HCT116 (cell line): Measurements from ENCODE around the gene FRMD3. TPM values are rescaled to one million over a fixed set of nuclear protein-coding genes. Genes with fewer than 3 reads are reported as not detected.

ENCODE experiments used
- ATAC-seq: fragments of 200-7000 bp; cut with Tn5 transposase; 2 replicates; pipeline ENCODE4 v1.9.1; 2020; ENCODE audit warnings: mild to moderate bottlenecking, moderate library complexity
- BruUV-seq: library from RNA; stranded (reverse); fragments of 400-500 nt; replicated peaks from 2 replicates; lab custom pipeline; 2021; lab: Mats Ljungman, UMichigan
- CTCF ChIA-PET: fragments of 300-600 bp; sonication (Branson Sonifier 250); formaldehyde crosslinking; loops from one replicate; lab custom pipeline; 2021; ENCODE audit warnings: antibody characterized with exemption; lab: Charles Lee
- POLR2A ChIA-PET: fragments of 300-600, 350-600 bp; sonication (Branson Sonifier 250); formaldehyde crosslinking; loops from one replicate; lab custom pipeline; 2021; ENCODE audit warnings: antibody characterized with exemption; lab: Charles Lee
- RAD21 ChIA-PET, 2 experiments: fragments of 300-600 bp; sonication (Branson Sonifier 250); formaldehyde crosslinking; loops; one replicate each; lab custom pipeline; 2023; ENCODE audit warnings: low total read pairs in 2 of 2; ENCODE audit not compliant: uncharacterized antibody in 2 of 2, unreplicated experiment in 2 of 2, low non-redundant PET in 1 of 2; lab: Charles Lee
- DNase-seq: peaks from one replicate; pipeline ENCODE4 v3.0.0-alpha.2; 2010; ENCODE audit warnings: low read depth, low spot score
- H2AFZ ChIP-seq: fragments of 200-600 bp; shearing (Covaris generic), sonication (generic); 2 replicates; pipeline ENCODE4 v1.6.1; 2017; ENCODE audit warnings: low read depth, mixed run types, mixed read lengths, antibody characterized with exemption, low read length; ENCODE audit not compliant: poor library complexity, severe bottlenecking
- H3K27ac ChIP-seq: 2 replicates; pipeline ENCODE4 v1.5.1; 2012; ENCODE audit warnings: low read depth, low read length
- H3K27me3 ChIP-seq: fragments of 200-600 bp; sonication (generic); 2 replicates; pipeline ENCODE4 v1.6.1; 2016; ENCODE audit warnings: mixed run types, low read length, mixed read lengths; ENCODE audit not compliant: insufficient read depth
- H3K36me3 ChIP-seq, 2 experiments: fragments of 200-500 bp in 1 of 2; fragments of 200-600 bp in 1 of 2; sonication (Bioruptor generic) in 1 of 2; sonication (generic) in 1 of 2; 2 replicates each; pipeline versions ENCODE4 v1.5.1 to v1.6.1; 2014 to 2016; ENCODE audit warnings: low read length in 2 of 2, inconsistent platforms in 1 of 2, mixed read lengths in 1 of 2, mixed run types in 1 of 2; ENCODE audit not compliant: insufficient read depth in 2 of 2, control insufficient read depth in 1 of 2
- H3K4me1 ChIP-seq, 2 experiments: fragments of 200-600 bp in 1 of 2; sonication (generic) in 1 of 2; 2 replicates each; pipeline versions ENCODE4 v1.5.1 to v1.6.1; 2012 to 2017; ENCODE audit warnings: low read length in 2 of 2, inconsistent platforms in 1 of 2, mild to moderate bottlenecking in 1 of 2, mixed read lengths in 1 of 2, mixed run types in 1 of 2, moderate library complexity in 1 of 2; ENCODE audit not compliant: insufficient read depth in 2 of 2, control insufficient read depth in 1 of 2
- H3K4me2 ChIP-seq: fragments of 200-600 bp; sonication (generic); 2 replicates; pipeline ENCODE4 v1.6.1; 2017; ENCODE audit warnings: mixed run types, low read length, mixed read lengths
- H3K4me3 ChIP-seq, 2 experiments: fragments of 200-600 bp in 1 of 2; sonication (generic) in 1 of 2; replicated peaks in 1 of 2; 2 replicates each; pipeline ENCODE4 v1.5.1; 2011 to 2016; ENCODE audit warnings: low read length in 2 of 2, control low read depth in 1 of 2, low read depth in 1 of 2, mild to moderate bottlenecking in 1 of 2, mixed read lengths in 1 of 2, mixed run types in 1 of 2
- H3K79me2 ChIP-seq: fragments of 200-600 bp; sonication (generic); 2 replicates; pipeline ENCODE4 v1.6.1; 2017; ENCODE audit warnings: mild to moderate bottlenecking, mixed run types, low read length, moderate library complexity, mixed read lengths; ENCODE audit not compliant: insufficient read depth
- H3K9ac ChIP-seq: fragments of 200-600 bp; sonication (generic); 2 replicates; pipeline ENCODE4 v1.6.1; 2016; ENCODE audit warnings: low read length, mixed read lengths
- H3K9me2 ChIP-seq: fragments of 200-600 bp; sonication (generic), shearing (Covaris generic); 2 replicates; pipeline ENCODE4 v1.6.1; 2017; ENCODE audit warnings: mixed run types, mild to moderate bottlenecking, moderate library complexity; ENCODE audit not compliant: insufficient read depth
- H3K9me3 ChIP-seq, 2 experiments: fragments of 200-500 bp in 1 of 2; fragments of 200-600 bp in 1 of 2; sonication (Bioruptor generic) in 1 of 2; sonication (generic) in 1 of 2; 2 replicates each; pipeline ENCODE4 v1.6.1; 2014 to 2017; ENCODE audit warnings: low read length in 2 of 2, mixed read lengths in 2 of 2, inconsistent platforms in 1 of 2, low read depth in 1 of 2, mild to moderate bottlenecking in 1 of 2, mixed run types in 1 of 2, moderate library complexity in 1 of 2; ENCODE audit not compliant: control insufficient read depth in 1 of 2, insufficient read depth in 1 of 2
- H4K20me1 ChIP-seq: fragments of 200-600 bp; sonication (generic), shearing (Covaris generic); 2 replicates; pipeline ENCODE4 v1.6.1; 2017; ENCODE audit warnings: mixed run types, mild to moderate bottlenecking, moderate library complexity; ENCODE audit not compliant: insufficient read depth
- JUND ChIP-seq: IDR thresholded peaks from 2 replicates; pipeline ENCODE4 v1.6.1; 2012
- POLR2A ChIP-seq: IDR thresholded peaks from 2 replicates; pipeline ENCODE4 v1.7.0; 2011; ENCODE audit warnings: borderline replicate concordance; ENCODE audit not compliant: insufficient read depth, insufficient read length; ENCODE audit errors: extremely low read depth
- POLR2AphosphoS5 ChIP-seq: IDR thresholded peaks from 2 replicates; pipeline ENCODE4 v1.6.1; 2011; ENCODE audit warnings: mild to moderate bottlenecking, low read depth, low read length, moderate library complexity
- SIN3A ChIP-seq: IDR thresholded peaks from 2 replicates; pipeline ENCODE4 v1.6.1; 2012; ENCODE audit warnings: low read depth
- SP1 ChIP-seq: IDR thresholded peaks from 2 replicates; pipeline ENCODE4 v1.6.1; 2012; ENCODE audit warnings: low read depth
- TCF7L2 ChIP-seq: IDR thresholded peaks from 2 replicates; pipeline ENCODE4 v1.7.0; 2011; ENCODE audit warnings: borderline replicate concordance, inconsistent platforms; ENCODE audit not compliant: insufficient read depth, insufficient read length; ENCODE audit errors: extremely low read depth
- intact Hi-C: fragments of 100-400 bp; cut with micrococcal nuclease; formaldehyde crosslinking; loops from 2 replicates; pipeline ENCODE4 v1.10.0; 2022
- total RNA-seq: library from RNA; stranded (reverse); gene quantifications from one replicate; pipeline ENCODE4 v1.2.1, GENCODE V29; 2021; ENCODE audit not compliant: unreplicated experiment
- TF ChIP-seq, protein P1 (sequence below): IDR thresholded peaks from 2 replicates; pipeline ENCODE4 v1.6.1; 2012
- TF ChIP-seq, protein P2 (sequence below): IDR thresholded peaks from 2 replicates; pipeline ENCODE4 v1.6.1; 2011; ENCODE audit warnings: mild to moderate bottlenecking, low read length, moderate library complexity; ENCODE audit not compliant: insufficient replicate concordance; ENCODE audit errors: extremely low read depth
- TF ChIP-seq, protein P3 (sequence below), 3 experiments: fragments of 200-600 bp in 1 of 3; sonication (generic) in 1 of 3; IDR thresholded peaks in 2 of 3; conservative IDR thresholded peaks in 1 of 3; 2 replicates each; pipeline ENCODE4 v1.5.1; 2012 to 2017; ENCODE audit warnings: low read depth in 2 of 3, low read length in 2 of 3, antibody characterized with exemption in 1 of 3, borderline replicate concordance in 1 of 3, control low read depth in 1 of 3, mild to moderate bottlenecking in 1 of 3, mixed read lengths in 1 of 3, mixed run types in 1 of 3, moderate library complexity in 1 of 3; ENCODE audit not compliant: insufficient read depth in 1 of 3
- TF ChIP-seq, protein P4 (sequence below): IDR thresholded peaks from 2 replicates; pipeline ENCODE4 v1.6.1; 2012; ENCODE audit warnings: low read depth
- TF ChIP-seq, protein P5 (sequence below): IDR thresholded peaks from 2 replicates; pipeline ENCODE4 v1.6.1; 2012

The FRMD3 gene
- total RNA-seq, 1 experiment from 2014 or later = 0.89 TPM

DNA sequence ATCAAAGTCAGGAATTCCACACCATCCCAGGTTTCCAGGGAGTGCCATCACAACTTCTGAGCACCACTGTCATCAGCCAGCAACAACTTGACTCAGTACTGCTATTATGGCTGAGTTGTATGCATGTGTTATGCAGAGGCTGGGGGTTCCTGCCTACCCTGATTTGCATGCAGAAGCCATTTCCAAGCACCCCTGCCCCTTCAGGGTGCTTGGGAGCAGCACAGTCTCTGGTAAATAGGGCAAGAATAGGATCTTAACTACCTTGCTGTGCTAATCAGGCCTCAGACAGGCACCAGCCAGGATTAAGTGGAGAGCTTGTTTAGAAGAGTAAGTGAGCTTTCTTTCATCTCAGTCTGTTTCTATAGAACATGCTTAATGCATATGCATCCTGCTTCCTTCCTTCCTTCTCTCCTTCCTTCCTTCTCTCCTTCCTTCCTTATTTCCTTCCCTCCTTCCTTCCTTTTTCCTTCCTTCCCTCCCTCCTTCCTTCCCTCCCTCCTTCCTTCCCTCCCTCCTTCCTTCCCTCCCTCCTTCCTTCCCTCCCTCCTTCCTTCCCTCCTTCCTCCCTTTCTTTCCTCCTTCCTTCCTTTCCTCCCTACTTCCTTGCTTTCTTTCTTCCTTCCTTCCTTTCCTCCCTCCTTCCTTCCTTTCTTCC is 175.7 kb downstream of the FRMD3 start:
- H3K4me3 ChIP-seq = no peak overlapping the region
- H3K36me3 ChIP-seq = no peaks in the 10 kb centered on the region
- H3K27ac ChIP-seq = no peak overlapping the region
- no peak overlapping the region for H3K4me2 ChIP-seq
- intact Hi-C loops = no loop called here
- ChIA-PET CTCF (no interaction called here), RAD21 (no interaction called here), POLR2A (no interaction called here)
- no peaks in the 10 kb centered on the region for H3K4me1 ChIP-seq
- no peaks in the 10 kb centered on the region for H3K79me2 ChIP-seq
- no TSS peak for BruUV-seq
- ATAC-seq = no peak
- H2AFZ ChIP-seq = no peak overlapping the region
- no peak overlapping the region for H3K9ac ChIP-seq
- H3K9me3 ChIP-seq = no peaks in the 10 kb centered on the region
- H4K20me1 ChIP-seq = no peaks in the 10 kb centered on the region
- no peak for DNase-seq
- no peaks in the 10 kb centered on the region for H3K9me2 ChIP-seq
- H3K27me3 ChIP-seq = no peaks in the 10 kb centered on the region
- TF ChIP-seq, protein P1, sequence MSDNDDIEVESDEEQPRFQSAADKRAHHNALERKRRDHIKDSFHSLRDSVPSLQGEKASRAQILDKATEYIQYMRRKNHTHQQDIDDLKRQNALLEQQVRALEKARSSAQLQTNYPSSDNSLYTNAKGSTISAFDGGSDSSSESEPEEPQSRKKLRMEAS = no peak
- no peak for TF ChIP-seq POLR2A
- TF ChIP-seq, protein P2, sequence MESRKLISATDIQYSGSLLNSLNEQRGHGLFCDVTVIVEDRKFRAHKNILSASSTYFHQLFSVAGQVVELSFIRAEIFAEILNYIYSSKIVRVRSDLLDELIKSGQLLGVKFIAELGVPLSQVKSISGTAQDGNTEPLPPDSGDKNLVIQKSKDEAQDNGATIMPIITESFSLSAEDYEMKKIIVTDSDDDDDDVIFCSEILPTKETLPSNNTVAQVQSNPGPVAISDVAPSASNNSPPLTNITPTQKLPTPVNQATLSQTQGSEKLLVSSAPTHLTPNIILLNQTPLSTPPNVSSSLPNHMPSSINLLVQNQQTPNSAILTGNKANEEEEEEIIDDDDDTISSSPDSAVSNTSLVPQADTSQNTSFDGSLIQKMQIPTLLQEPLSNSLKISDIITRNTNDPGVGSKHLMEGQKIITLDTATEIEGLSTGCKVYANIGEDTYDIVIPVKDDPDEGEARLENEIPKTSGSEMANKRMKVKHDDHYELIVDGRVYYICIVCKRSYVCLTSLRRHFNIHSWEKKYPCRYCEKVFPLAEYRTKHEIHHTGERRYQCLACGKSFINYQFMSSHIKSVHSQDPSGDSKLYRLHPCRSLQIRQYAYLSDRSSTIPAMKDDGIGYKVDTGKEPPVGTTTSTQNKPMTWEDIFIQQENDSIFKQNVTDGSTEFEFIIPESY = no peak
- TF ChIP-seq, all 23 proteins: peak for 0

DNA sequence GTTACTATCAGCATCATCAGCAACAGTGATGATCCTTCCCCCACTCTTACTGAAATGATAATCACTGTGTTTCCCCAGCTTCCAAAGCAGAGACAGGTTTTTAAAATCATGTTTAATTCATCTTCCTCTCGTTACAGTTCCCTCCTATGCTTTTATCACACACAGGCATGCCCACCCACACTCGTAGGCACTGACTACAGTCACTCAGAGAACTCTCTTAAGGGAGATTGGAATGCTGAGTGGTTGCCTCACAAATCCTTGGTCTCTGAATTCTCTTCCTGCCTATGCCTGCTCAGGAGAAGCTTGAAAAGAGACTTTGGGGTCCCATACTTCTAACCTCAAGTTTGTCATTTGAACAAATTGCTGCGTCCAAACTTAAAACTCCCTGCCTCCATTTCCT is 179.2 kb downstream of the FRMD3 start:
- no peaks in the 10 kb centered on the region for H3K79me2 ChIP-seq
- intact Hi-C loops = no loop called here
- ATAC-seq (no peak), DNase-seq (no peak)
- no peak overlapping the region for H3K9ac ChIP-seq
- H2AFZ ChIP-seq = no peak overlapping the region
- H3K4me1 ChIP-seq = no peaks in the 10 kb centered on the region
- CTCF ChIA-PET = no interaction called here
- H3K4me3 ChIP-seq = no peak overlapping the region
- no peaks in the 10 kb centered on the region for H3K27me3 ChIP-seq
- H3K9me3 ChIP-seq = no peaks in the 10 kb centered on the region
- no TSS peak for BruUV-seq
- POLR2A ChIA-PET = no interaction called here
- RAD21 ChIA-PET = no interaction called here
- H3K27ac ChIP-seq = no peak overlapping the region
- no peak overlapping the region for H3K4me2 ChIP-seq
- H4K20me1 ChIP-seq = no peaks in the 10 kb centered on the region
- H3K9me2 ChIP-seq = no peaks in the 10 kb centered on the region
- H3K36me3 ChIP-seq = no peaks in the 10 kb centered on the region
- TF ChIP-seq, protein P3, sequence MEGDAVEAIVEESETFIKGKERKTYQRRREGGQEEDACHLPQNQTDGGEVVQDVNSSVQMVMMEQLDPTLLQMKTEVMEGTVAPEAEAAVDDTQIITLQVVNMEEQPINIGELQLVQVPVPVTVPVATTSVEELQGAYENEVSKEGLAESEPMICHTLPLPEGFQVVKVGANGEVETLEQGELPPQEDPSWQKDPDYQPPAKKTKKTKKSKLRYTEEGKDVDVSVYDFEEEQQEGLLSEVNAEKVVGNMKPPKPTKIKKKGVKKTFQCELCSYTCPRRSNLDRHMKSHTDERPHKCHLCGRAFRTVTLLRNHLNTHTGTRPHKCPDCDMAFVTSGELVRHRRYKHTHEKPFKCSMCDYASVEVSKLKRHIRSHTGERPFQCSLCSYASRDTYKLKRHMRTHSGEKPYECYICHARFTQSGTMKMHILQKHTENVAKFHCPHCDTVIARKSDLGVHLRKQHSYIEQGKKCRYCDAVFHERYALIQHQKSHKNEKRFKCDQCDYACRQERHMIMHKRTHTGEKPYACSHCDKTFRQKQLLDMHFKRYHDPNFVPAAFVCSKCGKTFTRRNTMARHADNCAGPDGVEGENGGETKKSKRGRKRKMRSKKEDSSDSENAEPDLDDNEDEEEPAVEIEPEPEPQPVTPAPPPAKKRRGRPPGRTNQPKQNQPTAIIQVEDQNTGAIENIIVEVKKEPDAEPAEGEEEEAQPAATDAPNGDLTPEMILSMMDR (IDR thresholded peaks at IDR 0.05 in 2 of 3, conservative IDR thresholded peaks at IDR 0.05 in 1 of 3; ENCODE audit: borderline replicate concordance in 1 of 3, insufficient read depth in 1 of 3, low read depth in 2 of 3, low read length in 2 of 3) = no peak
- TF ChIP-seq SP1 (no peak), TCF7L2 (no peak), JUND (no peak), SIN3A (no peak), POLR2AphosphoS5 (no peak)
- TF ChIP-seq, protein P4, sequence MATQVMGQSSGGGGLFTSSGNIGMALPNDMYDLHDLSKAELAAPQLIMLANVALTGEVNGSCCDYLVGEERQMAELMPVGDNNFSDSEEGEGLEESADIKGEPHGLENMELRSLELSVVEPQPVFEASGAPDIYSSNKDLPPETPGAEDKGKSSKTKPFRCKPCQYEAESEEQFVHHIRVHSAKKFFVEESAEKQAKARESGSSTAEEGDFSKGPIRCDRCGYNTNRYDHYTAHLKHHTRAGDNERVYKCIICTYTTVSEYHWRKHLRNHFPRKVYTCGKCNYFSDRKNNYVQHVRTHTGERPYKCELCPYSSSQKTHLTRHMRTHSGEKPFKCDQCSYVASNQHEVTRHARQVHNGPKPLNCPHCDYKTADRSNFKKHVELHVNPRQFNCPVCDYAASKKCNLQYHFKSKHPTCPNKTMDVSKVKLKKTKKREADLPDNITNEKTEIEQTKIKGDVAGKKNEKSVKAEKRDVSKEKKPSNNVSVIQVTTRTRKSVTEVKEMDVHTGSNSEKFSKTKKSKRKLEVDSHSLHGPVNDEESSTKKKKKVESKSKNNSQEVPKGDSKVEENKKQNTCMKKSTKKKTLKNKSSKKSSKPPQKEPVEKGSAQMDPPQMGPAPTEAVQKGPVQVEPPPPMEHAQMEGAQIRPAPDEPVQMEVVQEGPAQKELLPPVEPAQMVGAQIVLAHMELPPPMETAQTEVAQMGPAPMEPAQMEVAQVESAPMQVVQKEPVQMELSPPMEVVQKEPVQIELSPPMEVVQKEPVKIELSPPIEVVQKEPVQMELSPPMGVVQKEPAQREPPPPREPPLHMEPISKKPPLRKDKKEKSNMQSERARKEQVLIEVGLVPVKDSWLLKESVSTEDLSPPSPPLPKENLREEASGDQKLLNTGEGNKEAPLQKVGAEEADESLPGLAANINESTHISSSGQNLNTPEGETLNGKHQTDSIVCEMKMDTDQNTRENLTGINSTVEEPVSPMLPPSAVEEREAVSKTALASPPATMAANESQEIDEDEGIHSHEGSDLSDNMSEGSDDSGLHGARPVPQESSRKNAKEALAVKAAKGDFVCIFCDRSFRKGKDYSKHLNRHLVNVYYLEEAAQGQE = no peak
- TF ChIP-seq, protein P5, sequence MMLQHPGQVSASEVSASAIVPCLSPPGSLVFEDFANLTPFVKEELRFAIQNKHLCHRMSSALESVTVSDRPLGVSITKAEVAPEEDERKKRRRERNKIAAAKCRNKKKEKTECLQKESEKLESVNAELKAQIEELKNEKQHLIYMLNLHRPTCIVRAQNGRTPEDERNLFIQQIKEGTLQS = no peak
